GM18499 (cell line): ENCODE results near the gene PAQR3.

Source experiments
- ATAC-seq: cut with Tn5 transposase; IDR thresholded peaks from one replicate; pipeline ENCODE4 v1.9.1; 2021; ENCODE audit warnings: moderate number of reproducible peaks; ENCODE audit not compliant: insufficient read depth, unreplicated experiment

Gene PAQR3

GRCh38 chr4:78864405-78865024, 74.7 kb downstream of the PAQR3 start:
- ATAC-seq = no peak

- no peak for ATAC-seq
These were observed 75.2 kb downstream of the PAQR3 start for GRCh38 chr4:78863991-78864390.

GRCh38 chr4:78863254-78863869, 75.9 kb downstream of the PAQR3 start:
- no peak for ATAC-seq

- ATAC-seq = no peak
These were observed 76.9 kb downstream of the PAQR3 start for GRCh38 chr4:78862314-78862737.
